ENCODE measurements around the gene XPO1.
A peak's percentile ranks its signal among the peaks of the same experiment; 100 is the strongest.

XPO1 gene

GRCh38 chr2:61536572-61537276 lies 1.4 kb downstream of the XPO1 start:
- Histone ChIP-seq H3K4me3 (ENCODE audit: control insufficient read depth in 1 of 7, extremely low read depth in 1 of 7, insufficient read depth in 4 of 7, low read depth in 2 of 7, low read length in 6 of 7) (peak overlapping the region; percentile 60 to 98 (median 83)), H3K9me3 (ENCODE audit: control extremely low read depth in 1 of 5, control insufficient read depth in 4 of 5, insufficient read depth in 2 of 5, low read depth in 1 of 5, low read length in 4 of 5) (no peaks in the 10 kb centered on the region), H3K4me1 (ENCODE audit: control extremely low read depth in 1 of 4, control insufficient read depth in 4 of 4, insufficient read depth in 4 of 4, low read length in 3 of 4) (peaks cover 18 to 35% (median 25%) of the 10 kb centered on the region in 4 experiments), H3K36me3 (ENCODE audit: control insufficient read depth in 4 of 4, insufficient read depth in 4 of 4, low read length in 3 of 4) (peaks cover 0 to 7% (median 4%) of the 10 kb centered on the region in 4 experiments), H3K27ac (ENCODE audit: insufficient read depth in 1 of 2, low read depth in 1 of 2, low read length in 2 of 2, poor library complexity in 1 of 2, severe bottlenecking in 2 of 2) (peak overlapping the region; percentile 64 to 97), H3K27me3 (replicated peaks in 2 of 5; ENCODE audit: control insufficient read depth in 4 of 5, insufficient read depth in 5 of 5, low read length in 4 of 5) (no peaks in the 10 kb centered on the region)
- ChIA-PET CTCF (interaction anchor here (1.2 to 1.6 kb wide), 2 partner anchors 10 to 13 kb away, joined by 3 to 4 read pairs; no protein-coding TSS in a partner anchor), POLR2A (no interaction called here)
- 0% methylated on average over 15 of the region's 26 CpGs for WGBS (ENCODE audit: insufficient coverage)
- DNase-seq: peak; percentile 95 to 98 (median 97)

GRCh38 chr2:61536180-61536571 lies 2.0 kb downstream of the XPO1 start:
- H3K27ac ChIP-seq (ENCODE audit: insufficient read depth in 1 of 2, low read depth in 1 of 2, low read length in 2 of 2, poor library complexity in 1 of 2, severe bottlenecking in 2 of 2): peak overlapping the region; percentile 50 to 97
- peak; percentile 31 to 74 (median 61) for DNase-seq
- ChIA-PET CTCF (no interaction called here), POLR2A (no interaction called here)
- peak overlapping the region in 6 of 7 experiments; percentile 78 to 98 (median 89) for H3K4me3 ChIP-seq (ENCODE audit: control insufficient read depth in 1 of 7, extremely low read depth in 1 of 7, insufficient read depth in 4 of 7, low read depth in 2 of 7, low read length in 6 of 7)
- peaks cover 18 to 35% (median 25%) of the 10 kb centered on the region in 4 experiments for H3K4me1 ChIP-seq (ENCODE audit: control extremely low read depth in 1 of 4, control insufficient read depth in 4 of 4, insufficient read depth in 4 of 4, low read length in 3 of 4)
- H3K9me3 ChIP-seq (ENCODE audit: control extremely low read depth in 1 of 5, control insufficient read depth in 4 of 5, insufficient read depth in 2 of 5, low read depth in 1 of 5, low read length in 4 of 5): no peaks in the 10 kb centered on the region
- no peaks in the 10 kb centered on the region for H3K27me3 ChIP-seq (replicated peaks in 2 of 5; ENCODE audit: control insufficient read depth in 4 of 5, insufficient read depth in 5 of 5, low read length in 4 of 5)
- WGBS (ENCODE audit: insufficient coverage): 0% methylated on average over 8 of the region's 9 CpGs
- H3K36me3 ChIP-seq (ENCODE audit: control insufficient read depth in 4 of 4, insufficient read depth in 4 of 4, low read length in 3 of 4): peaks cover 0 to 11% (median 4%) of the 10 kb centered on the region in 4 experiments

DNA sequence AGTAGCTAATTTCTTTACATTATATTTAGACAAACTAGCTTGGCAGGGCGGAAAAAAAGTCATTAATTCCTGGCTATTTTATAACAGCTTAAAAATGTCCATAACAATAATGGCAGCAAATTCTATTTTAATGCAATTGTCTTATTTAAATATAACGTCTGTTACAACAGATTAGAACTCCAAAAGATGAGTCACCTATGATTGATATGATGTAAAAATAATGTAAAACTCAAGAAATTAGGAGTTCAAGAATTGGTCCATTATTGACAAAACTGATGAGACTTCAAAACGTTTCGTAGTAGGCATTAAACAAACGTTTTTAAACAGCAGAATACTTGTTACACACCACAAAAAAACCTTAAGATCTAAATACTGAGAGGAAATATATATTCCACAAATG lies 2.7 kb downstream of the XPO1 start:
- peak overlapping the region in 6 of 7 experiments; percentile 78 to 98 (median 89) for H3K4me3 ChIP-seq (ENCODE audit: control insufficient read depth in 1 of 7, extremely low read depth in 1 of 7, insufficient read depth in 4 of 7, low read depth in 2 of 7, low read length in 6 of 7)
- H3K4me1 ChIP-seq (ENCODE audit: control extremely low read depth in 1 of 4, control insufficient read depth in 4 of 4, insufficient read depth in 4 of 4, low read length in 3 of 4): peaks cover 18 to 40% (median 25%) of the 10 kb centered on the region in 4 experiments
- ChIA-PET POLR2A (no interaction called here), CTCF (interaction anchor here (2.2 kb wide), 1 partner anchor 14 kb away, joined by 7 read pairs; no protein-coding TSS in a partner anchor)
- H3K27me3 ChIP-seq (replicated peaks in 2 of 5; ENCODE audit: control insufficient read depth in 4 of 5, insufficient read depth in 5 of 5, low read length in 4 of 5): no peaks in the 10 kb centered on the region
- DNase-seq: peak in 1 of 3 donors; percentile 38
- H3K9me3 ChIP-seq (ENCODE audit: control extremely low read depth in 1 of 5, control insufficient read depth in 4 of 5, insufficient read depth in 2 of 5, low read depth in 1 of 5, low read length in 4 of 5): no peaks in the 10 kb centered on the region
- H3K36me3 ChIP-seq (ENCODE audit: control insufficient read depth in 4 of 4, insufficient read depth in 4 of 4, low read length in 3 of 4): peaks cover 0 to 11% (median 6%) of the 10 kb centered on the region in 4 experiments
- H3K27ac ChIP-seq (ENCODE audit: insufficient read depth in 1 of 2, low read depth in 1 of 2, low read length in 2 of 2, poor library complexity in 1 of 2, severe bottlenecking in 2 of 2): peak overlapping the region; percentile 50 to 97
- no CpG with 5 or more reads among the region's 5 CpGs for WGBS (ENCODE audit: insufficient coverage)

DNA sequence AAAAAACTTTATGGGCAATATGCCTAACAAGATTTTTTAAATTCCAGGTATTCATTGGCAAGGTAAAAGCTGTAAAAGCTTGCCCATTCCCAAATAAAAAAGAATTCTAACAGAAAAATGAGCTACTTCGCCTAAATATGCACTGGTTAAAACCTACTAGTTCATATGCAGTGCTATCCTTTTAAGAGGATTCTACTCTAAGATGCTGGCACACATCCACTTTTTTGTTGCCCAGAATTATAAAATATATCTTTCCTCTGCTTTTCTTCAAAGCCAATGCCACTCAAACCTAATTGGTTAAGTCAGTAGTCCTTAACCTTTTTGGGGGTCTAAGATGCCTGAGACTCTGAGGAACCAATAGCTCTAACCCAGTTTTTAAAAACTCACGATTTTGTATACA lies 3.2 kb downstream of the XPO1 start:
- ChIA-PET POLR2A (no interaction called here), CTCF (interaction anchor here (2.2 kb wide), 1 partner anchor 13 kb away, joined by 7 read pairs; no protein-coding TSS in a partner anchor)
- WGBS (ENCODE audit: insufficient coverage): no CpG with 5 or more reads among the region's 2 CpGs
- DNase-seq: no peak
- Histone ChIP-seq H3K9me3 (ENCODE audit: control extremely low read depth in 1 of 5, control insufficient read depth in 4 of 5, insufficient read depth in 2 of 5, low read depth in 1 of 5, low read length in 4 of 5) (no peaks in the 10 kb centered on the region), H3K27ac (ENCODE audit: insufficient read depth in 1 of 2, low read depth in 1 of 2, low read length in 2 of 2, poor library complexity in 1 of 2, severe bottlenecking in 2 of 2) (peak overlapping the region; percentile 6 to 97), H3K4me3 (ENCODE audit: control insufficient read depth in 1 of 7, extremely low read depth in 1 of 7, insufficient read depth in 4 of 7, low read depth in 2 of 7, low read length in 6 of 7) (peak overlapping the region in 5 of 7 experiments; percentile 10 to 98 (median 95)), H3K4me1 (ENCODE audit: control extremely low read depth in 1 of 4, control insufficient read depth in 4 of 4, insufficient read depth in 4 of 4, low read length in 3 of 4) (peaks cover 18 to 45% (median 26%) of the 10 kb centered on the region in 4 experiments), H3K27me3 (replicated peaks in 2 of 5; ENCODE audit: control insufficient read depth in 4 of 5, insufficient read depth in 5 of 5, low read length in 4 of 5) (no peaks in the 10 kb centered on the region), H3K36me3 (ENCODE audit: control insufficient read depth in 4 of 4, insufficient read depth in 4 of 4, low read length in 3 of 4) (peaks cover 0 to 11% (median 6%) of the 10 kb centered on the region in 4 experiments)

- Histone ChIP-seq H3K27me3 (replicated peaks in 2 of 5; ENCODE audit: control insufficient read depth in 4 of 5, insufficient read depth in 5 of 5, low read length in 4 of 5) (no peaks in the 10 kb centered on the region), H3K36me3 (ENCODE audit: control insufficient read depth in 4 of 4, insufficient read depth in 4 of 4, low read length in 3 of 4) (peaks cover 0 to 20% (median 16%) of the 10 kb centered on the region in 4 experiments), H3K9me3 (ENCODE audit: control extremely low read depth in 1 of 5, control insufficient read depth in 4 of 5, insufficient read depth in 2 of 5, low read depth in 1 of 5, low read length in 4 of 5) (no peaks in the 10 kb centered on the region), H3K27ac (ENCODE audit: insufficient read depth in 1 of 2, low read depth in 1 of 2, low read length in 2 of 2, poor library complexity in 1 of 2, severe bottlenecking in 2 of 2) (peak overlapping the region in 1 of 2 experiments; percentile 20), H3K4me1 (ENCODE audit: control extremely low read depth in 1 of 4, control insufficient read depth in 4 of 4, insufficient read depth in 4 of 4, low read length in 3 of 4) (peaks cover 16 to 37% (median 21%) of the 10 kb centered on the region in 4 experiments), H3K4me3 (ENCODE audit: control insufficient read depth in 1 of 7, extremely low read depth in 1 of 7, insufficient read depth in 4 of 7, low read depth in 2 of 7, low read length in 6 of 7) (no peak overlapping the region)
- WGBS (ENCODE audit: insufficient coverage): 92% methylated on average over 2 of the region's 2 CpGs
- ChIA-PET POLR2A (interaction anchor here (0.6 kb wide), 1 partner anchor 48 kb away, joined by 3 read pairs; no protein-coding TSS in a partner anchor), CTCF (interaction anchor here (1.6 kb wide), 1 partner anchor 21 kb away, joined by 4 read pairs; no protein-coding TSS in a partner anchor)
- DNase-seq: no peak
Measured at GRCh38 chr2:61530749-61531148, 7.4 kb downstream of the XPO1 start.

DNA sequence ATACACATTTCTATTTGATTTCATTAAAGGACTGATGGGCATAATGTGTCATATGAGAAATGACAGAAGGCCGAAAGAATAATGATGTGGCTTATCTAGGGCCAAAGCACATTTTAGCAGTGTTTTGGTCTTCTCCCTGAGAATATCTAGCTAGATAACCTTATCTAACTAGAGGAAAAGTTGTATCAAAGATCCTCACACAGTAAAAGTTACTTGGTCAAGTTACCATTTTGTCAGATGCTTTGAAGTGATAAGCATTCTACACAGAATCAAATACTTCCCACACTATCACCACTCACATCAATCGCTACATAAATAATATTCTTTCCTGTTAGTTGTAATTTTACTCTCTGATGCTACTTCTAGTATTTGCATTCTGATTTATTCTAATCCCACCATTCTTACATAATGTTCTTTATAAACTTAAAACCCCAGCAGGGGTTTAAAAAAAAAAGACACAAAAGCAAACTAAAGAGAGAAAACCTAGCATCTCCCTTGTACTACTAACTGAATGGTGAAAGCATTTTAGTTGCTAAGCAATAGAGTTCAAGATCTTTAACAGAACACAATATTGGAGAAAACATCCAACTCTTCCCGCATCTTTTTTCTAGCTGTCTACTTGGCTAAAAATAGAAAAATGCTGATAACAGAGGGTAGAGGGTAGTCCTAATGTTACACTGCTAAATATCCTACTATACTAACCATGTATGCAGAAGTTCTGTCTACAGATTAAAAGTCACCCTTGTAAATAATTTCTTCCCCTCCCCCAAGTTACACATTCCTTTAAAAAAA lies 8.0 kb downstream of the XPO1 start:
- ChIA-PET POLR2A (no interaction called here), CTCF (no interaction called here)
- H3K27ac ChIP-seq (ENCODE audit: insufficient read depth in 1 of 2, low read depth in 1 of 2, low read length in 2 of 2, poor library complexity in 1 of 2, severe bottlenecking in 2 of 2): peak overlapping the region in 1 of 2 experiments; percentile 20
- peak in 1 of 3 donors; percentile 7 for DNase-seq
- no peak overlapping the region for H3K4me3 ChIP-seq (ENCODE audit: control insufficient read depth in 1 of 7, extremely low read depth in 1 of 7, insufficient read depth in 4 of 7, low read depth in 2 of 7, low read length in 6 of 7)
- no peaks in the 10 kb centered on the region for H3K9me3 ChIP-seq (ENCODE audit: control extremely low read depth in 1 of 5, control insufficient read depth in 4 of 5, insufficient read depth in 2 of 5, low read depth in 1 of 5, low read length in 4 of 5)
- H3K4me1 ChIP-seq (ENCODE audit: control extremely low read depth in 1 of 4, control insufficient read depth in 4 of 4, insufficient read depth in 4 of 4, low read length in 3 of 4): peaks cover 14 to 34% (median 16%) of the 10 kb centered on the region in 4 experiments
- WGBS (ENCODE audit: insufficient coverage): no CpG with 5 or more reads among the region's 3 CpGs
- peaks cover 0 to 23% (median 16%) of the 10 kb centered on the region in 4 experiments for H3K36me3 ChIP-seq (ENCODE audit: control insufficient read depth in 4 of 4, insufficient read depth in 4 of 4, low read length in 3 of 4)
- no peaks in the 10 kb centered on the region for H3K27me3 ChIP-seq (replicated peaks in 2 of 5; ENCODE audit: control insufficient read depth in 4 of 5, insufficient read depth in 5 of 5, low read length in 4 of 5)
